ENCODE results near the gene SLC5A11.

SLC5A11 gene

GRCh38 chr16:24858219-24859041 is 12.7 kb downstream of the SLC5A11 start:
- TF ChIP-seq MAX (IDR thresholded peaks at IDR 0.05; ENCODE audit: low read depth, low read length) (no peak), MYC (IDR thresholded peaks at IDR 0.05; ENCODE audit: low read depth, low read length) (no peak), POLR2A (IDR thresholded peaks at IDR 0.05; ENCODE audit: extremely low read depth, insufficient read length) (no peak), CTCF (IDR thresholded peaks at IDR 0.05; ENCODE audit: low read depth, low read length) (no peak)
- H3K4me3 ChIP-seq (ENCODE audit: low read depth, low read length), result no peak overlapping the region
- DNase-seq (ENCODE audit: low read depth), result peak; percentile 75

- no peak for TF ChIP-seq POLR2A (IDR thresholded peaks at IDR 0.05; ENCODE audit: extremely low read depth, insufficient read length)
- TF ChIP-seq CTCF (IDR thresholded peaks at IDR 0.05; ENCODE audit: low read depth, low read length), result no peak
- TF ChIP-seq MYC (IDR thresholded peaks at IDR 0.05; ENCODE audit: low read depth, low read length), result no peak
- TF ChIP-seq MAX (IDR thresholded peaks at IDR 0.05; ENCODE audit: low read depth, low read length), result no peak
- DNase-seq (ENCODE audit: low read depth), result no peak
- no peak overlapping the region for H3K4me3 ChIP-seq (ENCODE audit: low read depth, low read length)
These were observed 15.7 kb downstream of the SLC5A11 start for GRCh38 chr16:24861461-24861860.

GRCh38 chr16:24863582-24864437 is 18.0 kb downstream of the SLC5A11 start:
- TF ChIP-seq CTCF (IDR thresholded peaks at IDR 0.05; ENCODE audit: low read depth, low read length) (no peak), MYC (IDR thresholded peaks at IDR 0.05; ENCODE audit: low read depth, low read length) (no peak), MAX (IDR thresholded peaks at IDR 0.05; ENCODE audit: low read depth, low read length) (no peak), POLR2A (IDR thresholded peaks at IDR 0.05; ENCODE audit: extremely low read depth, insufficient read length) (no peak)
- H3K4me3 ChIP-seq (ENCODE audit: low read depth, low read length), result no peak overlapping the region
- DNase-seq (ENCODE audit: low read depth), result no peak

- no peak overlapping the region for H3K4me3 ChIP-seq (ENCODE audit: low read depth, low read length)
- TF ChIP-seq MAX (IDR thresholded peaks at IDR 0.05; ENCODE audit: low read depth, low read length) (no peak), MYC (IDR thresholded peaks at IDR 0.05; ENCODE audit: low read depth, low read length) (no peak), CTCF (IDR thresholded peaks at IDR 0.05; ENCODE audit: low read depth, low read length) (no peak), POLR2A (IDR thresholded peaks at IDR 0.05; ENCODE audit: extremely low read depth, insufficient read length) (no peak)
- DNase-seq (ENCODE audit: low read depth), result no peak
These were observed 23.3 kb downstream of the SLC5A11 start for GRCh38 chr16:24869033-24869432.

GRCh38 chr16:24871891-24872290 is 26.1 kb downstream of the SLC5A11 start:
- TF ChIP-seq CTCF (IDR thresholded peaks at IDR 0.05; ENCODE audit: low read depth, low read length) (no peak), MAX (IDR thresholded peaks at IDR 0.05; ENCODE audit: low read depth, low read length) (no peak), POLR2A (IDR thresholded peaks at IDR 0.05; ENCODE audit: extremely low read depth, insufficient read length) (no peak), MYC (IDR thresholded peaks at IDR 0.05; ENCODE audit: low read depth, low read length) (no peak)
- no peak for DNase-seq (ENCODE audit: low read depth)
- no peak overlapping the region for H3K4me3 ChIP-seq (ENCODE audit: low read depth, low read length)

Data from NB4 (cell line).